ENCODE measurements around the gene KRTAP5-6.

- no peak for TF ChIP-seq CTCF (IDR thresholded peaks at IDR 0.05)
- TF ChIP-seq POLR2A (IDR thresholded peaks at IDR 0.05), result no peak
These were observed 32.1 kb downstream of the KRTAP5-6 start for GRCh38 chr11:1728931-1729691.

Data from body of pancreas (tissue), 4 donors.